GM19351 (cell line): Measurements from ENCODE around the gene RFNG.

ENCODE experiments used
- ATAC-seq: cut with Tn5 transposase; IDR thresholded peaks from one replicate; pipeline ENCODE4 v1.9.1; 2021; ENCODE audit warnings: mild to moderate bottlenecking, moderate library complexity; ENCODE audit not compliant: unreplicated experiment

The RFNG gene

GRCh38 chr17:82089723-82090548 lies 38.3 kb upstream of the RFNG start:
- ATAC-seq = no peak

DNA sequence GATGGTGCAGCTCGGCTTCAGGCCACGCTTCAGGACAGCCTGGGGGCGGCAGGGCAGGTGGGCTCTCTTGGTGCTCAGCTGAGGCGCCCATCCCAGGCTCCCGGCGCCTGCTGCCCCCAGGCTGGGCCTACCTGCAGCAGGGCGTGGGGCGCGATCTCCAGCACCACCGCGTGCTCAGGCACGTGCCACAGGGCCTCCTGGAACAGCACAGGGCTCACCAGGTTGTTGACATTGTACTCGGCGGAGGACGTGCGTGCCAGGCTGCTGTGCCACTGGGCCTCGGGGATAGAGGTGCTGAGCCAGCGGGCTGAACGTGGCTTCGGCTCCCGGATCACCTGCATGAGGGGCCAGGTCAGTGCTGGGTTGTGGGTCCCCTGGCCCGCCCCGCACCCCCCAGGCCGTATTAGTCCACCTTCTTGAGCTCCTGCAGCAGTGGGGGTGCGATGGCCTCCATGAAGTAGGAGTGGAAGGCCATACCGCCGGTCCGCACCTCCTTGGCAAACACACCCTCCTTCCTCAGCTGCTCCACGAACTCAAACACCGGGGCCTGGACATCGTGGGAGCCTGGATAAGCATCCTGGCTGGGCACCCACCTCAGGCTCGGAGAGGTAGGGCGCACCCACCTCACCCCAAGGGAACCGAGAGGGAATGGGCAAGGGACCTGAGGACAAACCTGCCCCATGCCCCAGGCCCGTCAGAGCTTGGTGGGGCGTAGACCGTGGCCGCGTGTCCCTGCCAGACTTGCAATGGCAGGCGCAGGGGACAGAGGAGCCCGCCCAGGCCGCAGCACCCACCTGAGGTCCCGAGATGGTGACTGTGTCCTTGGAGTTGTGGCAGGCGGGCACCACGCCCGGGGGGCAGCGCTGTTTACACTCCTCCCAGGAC lies 37.5 kb upstream of the RFNG start:
- ATAC-seq = no peak

DNA sequence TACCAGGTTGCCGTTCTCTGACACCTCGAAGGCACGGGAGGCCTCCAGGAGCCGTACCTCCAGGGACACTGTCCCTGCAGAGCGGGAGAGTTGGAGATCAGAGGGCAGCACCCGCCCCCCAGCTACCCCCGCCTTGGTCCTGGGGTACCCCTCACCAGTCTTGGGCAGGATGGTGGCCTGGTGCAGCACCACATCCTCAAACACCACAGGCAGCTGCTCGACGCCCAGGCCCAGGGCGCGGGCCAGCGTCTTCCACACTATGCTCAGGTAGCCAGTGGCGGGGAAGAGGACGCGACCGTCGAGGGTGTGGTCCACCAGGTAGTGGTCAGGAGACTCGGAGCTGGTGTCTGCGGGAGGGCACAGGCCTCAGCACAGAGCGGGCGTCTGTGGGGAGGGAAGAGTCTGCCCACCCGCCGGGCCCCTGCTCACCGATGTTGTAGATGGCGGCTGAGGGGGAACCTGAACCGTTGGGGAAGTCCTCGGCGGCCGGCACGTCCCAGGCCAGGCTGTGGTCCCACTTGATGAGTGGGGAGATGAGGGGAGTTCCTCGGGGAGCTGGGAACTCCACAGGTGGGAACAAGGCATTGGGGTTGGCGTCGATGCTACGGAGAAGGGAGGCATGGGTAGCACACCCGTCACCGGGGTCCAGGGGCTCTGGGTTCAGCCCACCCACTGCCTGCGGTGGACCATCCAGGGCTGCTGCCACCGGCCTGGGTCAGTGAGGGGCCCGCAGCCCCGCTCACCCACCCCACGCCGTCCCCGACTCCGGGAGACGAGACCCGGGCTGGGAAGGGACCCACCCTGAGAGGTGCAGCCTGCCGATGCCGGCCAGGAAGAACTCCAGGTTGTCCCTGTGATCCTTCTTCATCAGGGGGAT lies 36.6 kb upstream of the RFNG start:
- ATAC-seq = no peak

- ATAC-seq = no peak
Measured at GRCh38 chr17:82086941-82087906, 35.6 kb upstream of the RFNG start.

DNA sequence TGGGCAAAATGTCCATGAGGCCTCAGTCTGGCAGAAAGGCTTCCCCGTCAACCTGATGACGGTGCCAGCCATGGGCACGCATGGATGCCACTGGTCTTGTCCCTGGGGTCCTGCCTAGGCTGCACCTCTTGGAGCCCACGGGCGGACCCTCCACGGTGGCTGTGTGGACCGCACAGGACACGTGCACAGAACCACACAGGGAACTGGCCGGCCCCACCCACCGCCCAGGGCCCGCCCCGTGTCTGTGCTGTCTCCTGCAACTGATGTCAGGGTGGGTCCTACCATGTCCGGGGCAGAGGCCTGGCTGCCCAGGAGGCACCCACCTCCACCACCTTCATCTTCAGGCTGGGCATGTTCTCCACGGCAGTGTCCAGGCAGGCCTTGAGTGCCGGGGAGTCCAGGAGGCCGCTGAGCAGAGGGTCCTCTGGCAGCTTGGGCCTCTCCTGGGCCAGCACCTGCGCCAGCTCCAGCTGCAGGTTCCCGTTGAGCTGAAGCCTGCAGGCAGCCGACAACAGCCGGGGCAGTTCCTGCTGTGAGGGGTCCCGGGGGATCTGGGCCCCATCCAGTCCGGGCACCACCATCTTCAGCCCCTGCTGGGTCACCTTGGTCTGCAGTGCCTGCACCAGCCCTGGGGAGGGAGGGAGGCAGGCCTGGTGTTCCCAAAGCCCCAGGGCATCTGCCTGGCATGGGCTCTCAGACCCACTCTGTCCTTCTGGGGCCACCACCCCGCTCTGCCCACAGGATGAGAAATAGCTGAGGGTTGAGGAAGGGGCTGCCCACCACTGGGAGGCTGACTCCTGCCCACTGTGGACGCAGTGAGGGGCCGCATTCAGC lies 34.5 kb upstream of the RFNG start:
- ATAC-seq = no peak

DNA sequence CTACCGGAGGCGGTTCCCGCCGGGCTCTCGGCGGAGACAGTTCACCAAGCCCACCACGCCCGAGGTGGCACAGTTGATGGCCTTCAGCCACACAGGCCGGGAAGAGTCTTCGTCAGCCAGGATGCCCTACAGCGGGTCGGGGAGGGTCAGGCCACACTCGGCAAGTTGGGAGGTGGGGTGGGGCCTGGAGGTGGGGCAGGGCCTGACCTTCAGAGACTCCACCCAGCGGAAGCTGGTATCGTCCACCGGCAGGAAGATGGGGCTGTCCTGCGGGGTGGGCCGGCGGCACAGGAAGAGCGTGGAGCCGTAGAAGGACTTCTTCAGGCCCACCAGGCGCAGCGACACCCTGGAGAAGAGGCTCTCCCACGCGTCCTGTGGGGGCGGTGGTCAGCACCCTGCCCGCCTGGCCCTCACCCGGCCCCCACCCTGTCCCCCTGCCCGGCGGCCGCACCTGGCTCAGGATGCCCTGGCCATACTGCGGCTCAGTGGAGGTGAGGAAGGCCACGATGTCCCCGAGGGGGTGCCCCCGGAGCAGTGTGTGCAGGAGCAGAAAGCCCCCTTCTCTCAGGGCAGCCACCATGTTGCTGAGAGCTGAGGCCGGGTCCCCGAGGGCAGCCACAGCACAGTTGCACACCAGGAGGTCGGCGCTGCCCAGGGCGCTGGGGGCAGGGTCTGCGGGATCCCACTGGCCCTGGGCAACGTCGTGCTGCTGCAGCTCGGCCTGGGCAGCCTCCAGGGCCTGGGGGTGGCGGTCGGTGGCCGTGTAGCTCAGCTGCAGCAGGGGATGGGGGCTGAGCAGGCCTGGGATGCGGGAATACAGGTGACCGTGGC lies 33.6 kb upstream of the RFNG start:
- ATAC-seq = no peak

- no peak for ATAC-seq
Measured at GRCh38 chr17:82084373-82085030, 32.9 kb upstream of the RFNG start.

GRCh38 chr17:82083533-82084359 lies 32.1 kb upstream of the RFNG start:
- no peak for ATAC-seq

- no peak for ATAC-seq
Measured at GRCh38 chr17:82083009-82083408, 31.4 kb upstream of the RFNG start.

GRCh38 chr17:82082456-82082855 lies 30.8 kb upstream of the RFNG start:
- no peak for ATAC-seq

GRCh38 chr17:82081966-82082365 lies 30.4 kb upstream of the RFNG start:
- no peak for ATAC-seq

DNA sequence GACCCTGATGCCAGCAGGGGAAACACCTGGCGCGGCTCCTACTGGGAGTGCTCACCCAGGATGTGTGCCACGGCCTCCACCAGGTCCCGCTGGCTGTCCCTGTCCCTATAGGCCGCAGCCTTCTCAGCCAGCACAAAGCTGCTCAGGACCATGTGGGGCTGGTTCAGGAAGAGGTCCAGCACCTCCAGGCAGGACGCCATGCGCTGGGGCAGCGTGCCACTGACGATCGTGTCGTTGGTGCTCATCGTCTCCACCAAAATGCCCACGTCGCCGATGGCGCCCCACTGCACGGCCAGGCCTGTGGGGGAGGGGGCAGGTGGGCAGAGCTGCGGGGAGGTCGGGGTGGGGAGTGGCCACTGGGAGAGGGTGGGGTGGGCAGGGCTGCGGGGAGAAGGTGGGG lies 29.9 kb upstream of the RFNG start:
- ATAC-seq = no peak

GRCh38 chr17:82080789-82081464 lies 29.3 kb upstream of the RFNG start:
- ATAC-seq = no peak

GRCh38 chr17:82080048-82080788 lies 28.6 kb upstream of the RFNG start:
- ATAC-seq = no peak

- no peak for ATAC-seq
Measured at GRCh38 chr17:82079001-82079677, 27.5 kb upstream of the RFNG start.
